Body of pancreas (tissue), 4 donors: Measurements from ENCODE around the gene CTSL. TPM values are rescaled to one million over a fixed set of nuclear protein-coding genes. Genes with fewer than 3 reads are reported as not detected.
A peak's percentile ranks its signal among the peaks of the same experiment; 100 is the strongest.

ENCODE experiments used
- ATAC-seq: fragments of 150-250 bp; one replicate; pipeline ENCODE4 v1.9.1; 2016
- DNase-seq, 4 donors: peaks; one replicate each; pipeline ENCODE4 v3.0.0-alpha.2; 2019
- H3K27ac ChIP-seq, 4 donors: fragments of 200-600 bp; sonication (generic); 1 replicate in 3 of 4; 2 replicates in 1 of 4; pipeline versions ENCODE4 v1.5.1 to v1.6.1; 2016 to 2019; ENCODE audit warnings: mild to moderate bottlenecking in 1 of 4, mixed read lengths in 1 of 4, moderate library complexity in 1 of 4
- H3K27me3 ChIP-seq, 2 donors: fragments of 200-600 bp; sonication (generic); one replicate each; pipeline ENCODE4 v1.6.0; 2016; ENCODE audit warnings: mild to moderate bottlenecking in 1 of 2
- H3K36me3 ChIP-seq, 2 donors: fragments of 200-600 bp; sonication (generic); replicated peaks in 1 of 2; 2 replicates each; pipeline ENCODE4 v1.5.1; 2016; ENCODE audit warnings: low read depth in 2 of 2; ENCODE audit not compliant: insufficient read depth in 1 of 2
- H3K4me1 ChIP-seq: fragments of 200-600 bp; sonication (generic); one replicate; pipeline ENCODE4 v1.6.0; 2016
- H3K4me3 ChIP-seq, 2 donors: fragments of 200-600 bp; sonication (generic); 1 replicate in 1 of 2; 2 replicates in 1 of 2; pipeline ENCODE4 v1.5.1; 2016 to 2019
- H3K9me3 ChIP-seq, 3 donors: fragments of 200-600 bp; sonication (generic); 1 replicate in 2 of 3; 2 replicates in 1 of 3; pipeline ENCODE4 v1.5.1; 2016
- CTCF ChIP-seq, 7 experiments: fragments of 450-650 bp in 4 of 7; fragments of 200-600 bp in 3 of 7; sonication (generic) in 3 of 7; IDR thresholded peaks; one replicate each; pipeline ENCODE4 v1.5.1; 2016 to 2019; ENCODE audit warnings: antibody characterized with exemption in 7 of 7
- POLR2A ChIP-seq, 3 donors: fragments of 450-650 bp; IDR thresholded peaks; one replicate each; pipeline ENCODE4 v1.6.1; 2016; ENCODE audit warnings: antibody characterized with exemption in 3 of 3, mild to moderate bottlenecking in 2 of 3
- WGBS, 2 donors: methylation state at CpG; one replicate each; pipeline ENCODE4 v1.1.5; 2017; 5-methylcytosine and 5-hydroxymethylcytosine counted together
- intact Hi-C: fragments of 100-400 bp; cut with DNase I; formaldehyde crosslinking; loops from one replicate; pipeline ENCODE4 v1.15.1; 2023
- total RNA-seq, 2 donors: library from RNA; depleted of rRNA; stranded (reverse); fragments of >200 nt; gene quantifications; one replicate each; pipeline ENCODE4 v1.1.0, GENCODE V29; 2016

The CTSL gene
- total RNA-seq, 2 donors from 2014 or later, result 45.8 to 60.2 TPM

GRCh38 chr9:87681271-87682061 lies 44.5 kb upstream of the CTSL start:
- TF ChIP-seq CTCF (IDR thresholded peaks at IDR 0.05) (no peak), POLR2A (IDR thresholded peaks at IDR 0.05) (no peak)
- intact Hi-C loops, result loop anchor here (5.0 kb wide), 1 partner anchor 131 kb away; no protein-coding TSS in a partner anchor
- Histone ChIP-seq H3K4me3 (no peak overlapping the region), H3K36me3 (peaks cover 3 to 6% of the 10 kb centered on the region in 2 donors), H3K27me3 (no peaks in the 10 kb centered on the region), H3K9me3 (no peaks in the 10 kb centered on the region), H3K27ac (peak overlapping the region in 3 of 4 donors; percentile 5 to 40 (median 16)), H3K4me1 (peaks cover 35% of the 10 kb centered on the region)
- DNase-seq, result no peak
- 89 to 90% methylated on average over 11 of the region's 11 CpGs for WGBS, 2 donors
- ATAC-seq, result no peak

GRCh38 chr9:87682085-87682484 lies 43.8 kb upstream of the CTSL start:
- intact Hi-C loops, result loop anchor here (5.0 kb wide), 1 partner anchor 130 kb away; no protein-coding TSS in a partner anchor
- Histone ChIP-seq H3K9me3 (no peaks in the 10 kb centered on the region), H3K27me3 (no peaks in the 10 kb centered on the region), H3K4me3 (no peak overlapping the region), H3K4me1 (peaks cover 35% of the 10 kb centered on the region), H3K36me3 (peaks cover 7 to 8% of the 10 kb centered on the region in 2 donors), H3K27ac (peak overlapping the region; percentile 5 to 40 (median 16))
- DNase-seq (no peak), ATAC-seq (no peak)
- no peak for TF ChIP-seq POLR2A (IDR thresholded peaks at IDR 0.05)
- no peak for TF ChIP-seq CTCF (IDR thresholded peaks at IDR 0.05)
- 33 to 50% methylated on average over 1 to 4 of the region's 4 CpGs for WGBS, 2 donors

- TF ChIP-seq CTCF (IDR thresholded peaks at IDR 0.05) (no peak), POLR2A (IDR thresholded peaks at IDR 0.05) (no peak)
- no peak overlapping the region for H3K4me3 ChIP-seq
- DNase-seq (peak; percentile 46 to 87 (median 81)), ATAC-seq (peak; percentile 23)
- no peaks in the 10 kb centered on the region for H3K27me3 ChIP-seq
- 45 to 50% methylated on average over 4 of the region's 4 CpGs for WGBS, 2 donors
- intact Hi-C loops, result loop anchor here (5.0 kb wide), 1 partner anchor 130 kb away; no protein-coding TSS in a partner anchor
- H3K27ac ChIP-seq, result peak overlapping the region in 2 of 4 donors; percentile 17 to 40
- peaks cover 35% of the 10 kb centered on the region for H3K4me1 ChIP-seq
- peaks cover 7 to 11% of the 10 kb centered on the region in 2 donors for H3K36me3 ChIP-seq
- H3K9me3 ChIP-seq, result no peaks in the 10 kb centered on the region
These were observed 43.3 kb upstream of the CTSL start for GRCh38 chr9:87682618-87683017.

- no peaks in the 10 kb centered on the region for H3K9me3 ChIP-seq
- TF ChIP-seq POLR2A (IDR thresholded peaks at IDR 0.05), result no peak
- TF ChIP-seq CTCF (IDR thresholded peaks at IDR 0.05), result no peak
- peaks cover 35% of the 10 kb centered on the region for H3K4me1 ChIP-seq
- WGBS, 2 donors, result 69 to 70% methylated on average over 12 to 21 of the region's 24 CpGs
- intact Hi-C loops, result loop anchor here (5.0 kb wide), 1 partner anchor 128 kb away; no protein-coding TSS in a partner anchor
- no peaks in the 10 kb centered on the region for H3K27me3 ChIP-seq
- no peak for DNase-seq
- H3K36me3 ChIP-seq, result peaks cover 7 to 11% of the 10 kb centered on the region in 2 donors
- peak overlapping the region in 3 of 4 donors; percentile 16 to 52 (median 17) for H3K27ac ChIP-seq
- H3K4me3 ChIP-seq, result no peak overlapping the region
- ATAC-seq, result peak; percentile 26
These were observed 41.9 kb upstream of the CTSL start for GRCh38 chr9:87683751-87684626.
